Right renal pelvis (tissue), 4 donors: ENCODE measurements around the gene DYNC1H1. TPM values are rescaled to one million over a fixed set of nuclear protein-coding genes. Genes with fewer than 3 reads are reported as not detected.

Experiments
- DNase-seq, 4 donors: peaks; one replicate each; pipeline ENCODE4 v3.0.0-alpha.2; 2013; ENCODE audit warnings: low read depth in 4 of 4, low spot score in 3 of 4, missing footprints in 1 of 4
- polyA plus RNA-seq, 4 donors: library from polyadenylated mRNA; unstranded; fragments of 120-200 nt; gene quantifications; one replicate each; pipeline ENCODE4 v1.2.1, GENCODE V29; 2013; ENCODE audit not compliant: insufficient read length in 4 of 4

Gene DYNC1H1
- polyA plus RNA-seq, result 100 to 1,000 TPM; 325 to 345 (median 335) TPM

DNA sequence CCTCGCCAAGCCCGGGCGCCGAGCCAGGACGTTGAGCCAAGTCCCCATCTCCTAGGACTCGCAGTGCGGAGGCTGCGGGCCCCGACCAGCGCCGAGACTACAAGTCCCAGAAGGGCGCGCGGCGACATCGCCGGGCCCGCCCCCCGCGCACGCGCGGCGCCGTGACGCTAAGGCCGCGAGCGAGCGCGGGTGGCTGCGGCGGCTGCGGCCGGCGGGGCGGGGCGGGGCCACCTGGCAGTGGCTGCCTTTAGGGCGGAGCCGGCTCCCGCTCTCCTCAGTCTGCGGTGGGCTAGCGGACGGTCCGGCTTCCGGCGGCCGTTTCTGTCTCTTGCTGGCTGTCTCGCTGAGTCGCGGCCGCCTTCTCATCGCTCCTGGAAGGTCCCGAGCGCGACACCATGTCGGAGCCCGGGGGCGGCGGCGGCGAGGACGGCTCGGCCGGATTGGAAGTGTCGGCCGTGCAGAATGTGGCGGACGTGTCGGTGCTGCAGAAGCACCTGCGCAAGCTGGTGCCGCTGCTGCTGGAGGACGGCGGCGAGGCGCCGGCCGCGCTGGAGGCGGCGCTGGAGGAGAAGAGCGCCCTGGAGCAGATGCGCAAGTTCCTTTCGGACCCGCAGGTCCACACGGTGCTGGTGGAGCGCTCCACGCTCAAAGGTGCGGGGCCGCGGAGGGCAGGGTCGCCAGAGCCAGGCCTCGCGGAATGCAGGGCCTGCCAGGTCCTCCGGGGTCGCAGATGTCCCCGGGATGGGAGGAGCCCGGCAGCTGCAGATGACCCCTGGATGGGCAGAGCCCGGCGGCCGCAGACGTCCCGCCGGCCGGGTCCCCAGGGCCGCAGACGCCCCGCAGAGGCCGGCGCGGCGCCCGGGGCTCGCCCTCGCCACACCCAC, at the start of gene DYNC1H1:
Gene DYNC1H1 (plus strand): TSS at position 277 of the 884 bp plus-strand sequence. CDS start 119 bp downstream, at position 396.
- DNase-seq, result peak; percentile 82 to 85 (median 84)

GRCh38 chr14:101915871-101916815, 48.2 kb upstream of the DYNC1H1 start:
- no peak for DNase-seq

DNA sequence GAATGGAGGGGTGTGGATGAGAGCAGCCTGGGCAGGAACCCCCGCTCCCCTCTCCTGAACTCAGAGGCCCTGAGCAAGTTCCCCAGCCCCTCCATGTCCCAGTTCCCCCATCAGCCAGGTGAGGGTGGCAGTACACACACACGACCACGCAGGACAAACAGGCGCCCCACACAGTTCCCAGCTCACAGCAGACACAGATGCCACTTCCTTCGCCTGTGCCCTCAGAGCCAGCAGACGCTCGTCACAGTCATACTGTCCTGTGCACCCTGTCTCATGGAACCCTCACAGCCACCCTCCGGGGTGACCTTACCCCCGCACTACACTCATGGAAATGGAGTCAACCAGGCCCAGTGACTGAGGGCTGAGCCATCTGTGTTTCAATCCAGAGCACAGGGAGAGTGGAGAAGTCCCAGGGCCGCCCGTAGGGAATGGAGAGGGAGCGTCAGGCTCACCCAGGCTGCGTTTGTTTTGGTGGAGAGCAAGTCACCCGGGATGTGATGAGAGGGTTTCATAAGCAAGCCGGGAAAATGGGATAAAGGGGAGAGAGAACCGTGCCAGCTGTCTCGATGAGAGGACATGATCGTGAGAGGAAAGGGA, 47.5 kb upstream of the DYNC1H1 start:
- DNase-seq, result no peak

DNA sequence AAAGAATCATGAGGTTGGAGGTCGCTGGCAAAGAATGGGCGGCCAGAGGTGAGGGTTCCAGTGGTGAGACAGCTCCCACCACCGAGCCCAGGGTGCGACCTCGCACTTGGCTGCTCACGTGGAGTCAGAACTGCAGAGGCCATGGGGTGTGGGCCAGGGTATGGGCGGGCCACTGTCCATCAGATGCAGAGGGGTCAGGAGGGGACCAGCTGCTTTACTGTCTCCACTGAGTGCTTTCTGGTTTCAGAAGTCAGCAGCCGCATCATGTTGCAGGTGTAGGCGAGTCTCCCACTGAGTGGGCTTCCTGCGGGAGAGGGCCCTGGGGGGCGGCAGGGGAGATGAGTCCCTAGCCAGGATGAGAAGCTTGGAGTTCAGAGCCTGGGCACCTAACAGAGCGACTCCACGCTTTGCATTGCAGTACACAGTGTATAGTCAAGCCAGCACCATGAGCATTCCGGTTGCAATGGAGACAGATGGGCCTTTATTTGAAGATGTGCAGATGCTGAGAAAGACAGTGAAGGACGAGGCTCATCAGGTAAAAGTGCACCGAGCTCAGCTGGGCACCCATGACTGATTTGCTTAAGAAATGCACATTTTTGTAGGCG, 46.9 kb upstream of the DYNC1H1 start:
- DNase-seq, result no peak

DNA sequence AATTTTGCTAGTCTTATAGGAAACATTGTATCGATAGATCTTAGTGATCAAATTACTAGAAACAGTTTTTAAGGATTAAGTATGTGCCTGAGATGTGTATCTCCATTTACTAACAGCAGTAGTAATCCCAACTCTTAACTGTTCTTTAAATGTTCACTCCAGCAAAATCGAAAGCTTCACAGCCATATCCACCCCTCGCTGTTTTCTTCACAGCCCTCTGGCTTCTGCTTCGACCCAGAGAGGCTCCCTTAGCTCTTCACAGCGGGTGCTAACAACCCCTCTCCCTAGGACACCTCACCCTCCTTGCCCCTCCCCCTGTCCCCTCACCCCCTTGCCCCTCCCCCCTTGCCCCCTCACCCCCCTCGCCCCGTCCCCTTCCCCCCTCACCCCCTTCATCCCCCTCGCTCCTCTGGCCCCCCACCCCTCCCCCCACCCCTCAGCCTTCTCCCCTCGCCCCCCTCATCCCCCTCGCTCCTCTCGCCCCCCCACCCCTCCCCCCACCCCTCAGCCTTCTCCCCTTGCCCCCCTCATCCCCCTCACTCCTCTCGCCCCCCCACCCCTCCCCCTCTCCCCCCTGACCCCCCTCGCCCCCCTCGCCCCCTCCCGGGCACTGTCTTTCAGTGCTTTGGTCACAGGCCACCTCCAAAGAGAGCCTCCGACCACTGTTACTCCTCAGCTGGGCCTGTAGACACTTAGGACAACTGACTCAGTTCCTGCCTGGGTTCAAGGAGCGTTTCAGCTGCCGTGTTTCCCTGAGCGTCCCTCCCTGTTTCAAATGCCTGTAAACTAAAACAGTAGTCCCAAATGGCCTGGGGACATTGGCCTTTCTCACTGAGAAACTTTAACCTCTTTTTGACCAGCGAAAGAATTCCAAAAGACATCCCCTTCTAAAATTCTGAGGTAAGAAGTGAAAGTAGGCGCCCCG, 46.0 kb upstream of the DYNC1H1 start:
- no peak for DNase-seq

DNA sequence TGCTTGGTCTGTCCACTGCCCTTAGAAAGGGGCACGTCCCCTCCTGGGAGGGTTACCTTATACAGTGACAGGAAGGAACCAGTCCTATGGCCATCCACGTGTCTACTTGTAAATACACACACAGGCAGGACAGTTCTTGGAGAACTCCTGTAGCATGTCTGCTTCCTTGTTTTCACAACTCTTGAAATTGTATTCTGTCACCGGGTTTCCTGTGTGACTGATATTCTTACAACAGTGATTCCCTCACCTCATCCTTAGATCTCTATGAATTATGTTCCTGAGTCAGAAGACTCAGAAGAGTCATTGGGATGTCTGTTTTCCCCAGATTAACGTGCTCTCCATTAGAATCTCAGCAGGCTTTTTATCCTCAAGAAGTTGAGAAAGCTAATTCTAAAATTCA, 44.1 kb upstream of the DYNC1H1 start:
- no peak for DNase-seq

- no peak for DNase-seq
These were observed 41.5 kb upstream of the DYNC1H1 start for GRCh38 chr14:101922866-101923265.

DNA sequence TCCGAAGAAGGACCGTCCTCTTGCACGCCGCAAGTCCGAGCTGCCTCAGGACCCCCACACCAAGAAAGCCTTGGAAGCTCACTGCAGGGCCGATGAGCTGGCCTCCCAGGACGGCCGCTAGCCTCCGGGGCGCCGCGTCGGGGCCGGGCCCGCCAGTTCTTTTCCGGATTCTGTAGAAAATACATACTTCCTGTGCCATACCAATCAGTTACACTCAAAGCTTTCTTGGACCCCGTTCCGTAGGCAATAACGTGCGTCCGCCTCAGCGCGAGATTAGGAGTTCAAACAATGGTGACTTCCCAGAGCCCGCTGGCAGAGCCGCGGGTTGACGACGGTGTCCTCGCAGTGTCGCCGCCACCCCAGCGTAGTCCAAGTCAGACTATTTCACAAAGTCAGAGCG, 39.2 kb upstream of the DYNC1H1 start:
- no peak for DNase-seq

- DNase-seq, result no peak
These were observed 38.3 kb upstream of the DYNC1H1 start for GRCh38 chr14:101926085-101926484.

DNA sequence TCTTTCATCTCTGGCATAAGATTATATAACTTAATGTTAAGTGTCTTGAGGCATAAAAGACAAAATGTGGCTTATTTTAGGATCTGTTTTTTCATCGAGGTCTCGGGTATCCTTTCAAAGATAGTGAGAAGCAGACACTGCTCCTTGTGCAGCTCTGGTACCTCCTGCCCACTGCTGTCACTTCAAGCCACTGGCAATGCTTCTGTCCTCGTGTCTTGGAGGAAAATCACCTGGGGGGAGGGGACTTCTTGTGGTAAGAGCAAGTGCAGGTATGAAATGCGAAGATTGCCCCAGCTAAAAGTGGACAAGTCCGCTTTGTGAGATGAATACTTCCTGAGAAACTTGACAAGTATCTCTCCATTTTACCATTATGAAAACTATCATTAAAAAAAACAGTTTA, 37.8 kb upstream of the DYNC1H1 start:
- DNase-seq, result no peak

GRCh38 chr14:101927859-101928258, 36.5 kb upstream of the DYNC1H1 start:
- DNase-seq, result peak in 1 of 4 donors; percentile 51

GRCh38 chr14:101928415-101928841, 35.9 kb upstream of the DYNC1H1 start:
- DNase-seq, result no peak

GRCh38 chr14:101929096-101929495, 35.3 kb upstream of the DYNC1H1 start:
- no peak for DNase-seq

DNA sequence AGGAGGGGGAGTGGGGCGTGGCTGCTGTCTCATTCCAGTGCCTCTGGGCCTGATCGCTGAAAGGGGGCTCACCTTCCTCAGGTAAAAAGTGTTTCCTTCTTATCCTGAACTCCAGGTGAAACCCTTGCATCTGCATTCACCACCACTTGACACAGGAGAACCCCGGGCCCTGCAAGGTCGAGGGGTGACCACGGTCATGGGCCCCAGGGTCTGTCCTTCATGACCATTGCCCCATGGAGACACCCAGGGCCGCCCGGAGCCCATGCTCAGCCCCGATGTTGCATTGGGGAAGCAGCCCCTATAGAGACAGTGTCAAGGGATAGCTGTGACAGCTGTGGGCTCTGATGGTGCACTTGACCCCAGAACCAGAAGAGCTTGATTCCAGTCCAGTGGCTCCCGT, 34.4 kb upstream of the DYNC1H1 start:
- DNase-seq, result no peak

DNA sequence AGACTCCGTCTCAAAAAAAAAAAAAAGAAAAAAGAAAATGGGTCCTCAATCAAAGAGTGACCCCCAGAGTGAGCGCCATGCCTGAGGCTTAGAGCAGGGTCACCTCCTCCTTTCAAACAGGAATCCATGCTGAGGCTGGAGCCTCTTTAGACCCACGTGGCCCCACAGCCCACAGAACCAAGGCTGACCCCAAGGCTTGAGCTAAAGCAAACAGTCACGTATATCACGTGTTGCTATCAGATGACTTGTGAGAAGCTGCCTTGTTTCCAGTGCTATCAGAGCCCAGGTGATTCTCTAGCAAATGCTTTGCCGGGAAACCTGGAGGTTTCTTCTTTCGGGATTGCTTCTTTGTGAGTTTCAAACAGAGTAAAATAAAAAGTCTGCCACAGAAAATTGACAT, 31.7 kb upstream of the DYNC1H1 start:
- no peak for DNase-seq

GRCh38 chr14:101933209-101933608, 31.2 kb upstream of the DYNC1H1 start:
- no peak for DNase-seq

- no peak for DNase-seq
These were observed 29.7 kb upstream of the DYNC1H1 start for GRCh38 chr14:101934601-101935150.

GRCh38 chr14:101937926-101938767, 26.2 kb upstream of the DYNC1H1 start:
- no peak for DNase-seq
